Hepatocyte (in vitro differentiated cells): ENCODE data around the gene GPX7. TPM values are rescaled to one million over a fixed set of nuclear protein-coding genes. Genes with fewer than 3 reads are reported as not detected.

ENCODE experiments used
- DNase-seq: peaks from one replicate; pipeline ENCODE4 v3.0.0-alpha.2; 2016; ENCODE audit warnings: low spot score
- H2AFZ ChIP-seq: fragments of 200-600 bp; sonication (generic); 2 replicates; pipeline ENCODE4 v1.6.0; 2016; ENCODE audit warnings: antibody characterized with exemption, mild to moderate bottlenecking
- H3K27ac ChIP-seq: fragments of 200-600 bp; sonication (generic); 2 replicates; pipeline ENCODE4 v1.5.1; 2016; ENCODE audit warnings: mild to moderate bottlenecking
- H3K27me3 ChIP-seq: fragments of 200-600 bp; sonication (generic); 2 replicates; pipeline ENCODE4 v1.6.1; 2016
- H3K36me3 ChIP-seq: fragments of 200-600 bp; sonication (generic); replicated peaks from 2 replicates; pipeline ENCODE4 v1.5.1; 2016; ENCODE audit warnings: low read depth; ENCODE audit not compliant: insufficient read depth
- H3K4me1 ChIP-seq: fragments of 200-600 bp; sonication (generic); 2 replicates; pipeline ENCODE4 v1.5.1; 2016; ENCODE audit warnings: mild to moderate bottlenecking, moderate library complexity; ENCODE audit not compliant: insufficient read depth
- H3K4me2 ChIP-seq: fragments of 200-600 bp; sonication (generic); 2 replicates; pipeline ENCODE4 v1.6.0; 2016
- H3K4me3 ChIP-seq: fragments of 200-600 bp; sonication (generic); 2 replicates; pipeline ENCODE4 v1.5.1; 2016; ENCODE audit warnings: mild to moderate bottlenecking
- H3K79me2 ChIP-seq: fragments of 200-600 bp; sonication (generic); 2 replicates; pipeline ENCODE4 v1.6.0; 2017; ENCODE audit warnings: mild to moderate bottlenecking
- H3K9me2 ChIP-seq: fragments of 200-600 bp; sonication (generic); replicated peaks from 2 replicates; pipeline ENCODE4 v1.6.0; 2017; ENCODE audit warnings: mild to moderate bottlenecking; ENCODE audit not compliant: insufficient read depth
- H3K9me3 ChIP-seq: fragments of 200-600 bp; sonication (generic); 2 replicates; pipeline ENCODE4 v1.5.1; 2016; ENCODE audit warnings: low read depth, mild to moderate bottlenecking
- H4K20me1 ChIP-seq: fragments of 200-600 bp; sonication (generic); 2 replicates; pipeline ENCODE4 v1.6.0; 2016; ENCODE audit warnings: mild to moderate bottlenecking; ENCODE audit not compliant: insufficient read depth, poor library complexity, severe bottlenecking
- CTCF ChIP-seq: fragments of 200-600 bp; sonication (generic); IDR thresholded peaks from 2 replicates; pipeline ENCODE4 v1.5.1; 2016; ENCODE audit warnings: antibody characterized with exemption, mild to moderate bottlenecking; ENCODE audit not compliant: poor library complexity
- EZH2 ChIP-seq: fragments of 200-600 bp; sonication (generic); IDR thresholded peaks from 2 replicates; pipeline ENCODE4 v1.6.1; 2016; ENCODE audit warnings: antibody characterized with exemption, mild to moderate bottlenecking, borderline replicate concordance
- EZH2phosphoT487 ChIP-seq: fragments of 200-600 bp; sonication (generic); IDR thresholded peaks from one replicate; pipeline ENCODE4 v1.6.1; 2018; ENCODE audit warnings: antibody characterized with exemption, mild to moderate bottlenecking, low read depth, moderate library complexity; ENCODE audit not compliant: unreplicated experiment, severe bottlenecking
- WGBS: methylation state at CpG from one replicate; pipeline ENCODE4 v1.1.6; 2016; ENCODE audit warnings: low lambda C conversion rate; ENCODE audit errors: missing lambda C conversion rate; 5-methylcytosine and 5-hydroxymethylcytosine counted together
- polyA plus RNA-seq: library from polyadenylated mRNA; unstranded; fragments of >200 nt; fragmentation: Nextera tagmentation; extraction: Ambion mirVana; gene quantifications from 2 replicates; pipeline ENCODE4 v1.2.1, GENCODE V29; 2016
- total RNA-seq: library from RNA; depleted of rRNA; stranded (reverse); fragments of >200 nt; gene quantifications from 2 replicates; pipeline ENCODE4 v1.2.3, GENCODE V29; 2014

Gene GPX7
- total and polyA plus RNA-seq, 2 experiments from 2014 or later = 56.4 to 78.9 TPM

- no peaks in the 10 kb centered on the region for H3K36me3 ChIP-seq
- peaks cover 11% of the 10 kb centered on the region for H3K79me2 ChIP-seq
- no peak for TF ChIP-seq EZH2
- no peak for TF ChIP-seq EZH2phosphoT487
- TF ChIP-seq CTCF = no peak
- H3K4me3 ChIP-seq = no peak overlapping the region
- no peaks in the 10 kb centered on the region for H3K9me3 ChIP-seq
- H3K9me2 ChIP-seq = no peaks in the 10 kb centered on the region
- H3K4me1 ChIP-seq = peaks cover 23% of the 10 kb centered on the region
- WGBS = 97% methylated on average over 7 of the region's 7 CpGs
- H2AFZ ChIP-seq = no peak overlapping the region
- no peaks in the 10 kb centered on the region for H4K20me1 ChIP-seq
- no peak for DNase-seq
- H3K27me3 ChIP-seq = no peaks in the 10 kb centered on the region
- no peak overlapping the region for H3K4me2 ChIP-seq
- H3K27ac ChIP-seq = no peak overlapping the region
Measured at GRCh38 chr1:52599236-52599635, 2.9 kb upstream of the GPX7 start.

DNA sequence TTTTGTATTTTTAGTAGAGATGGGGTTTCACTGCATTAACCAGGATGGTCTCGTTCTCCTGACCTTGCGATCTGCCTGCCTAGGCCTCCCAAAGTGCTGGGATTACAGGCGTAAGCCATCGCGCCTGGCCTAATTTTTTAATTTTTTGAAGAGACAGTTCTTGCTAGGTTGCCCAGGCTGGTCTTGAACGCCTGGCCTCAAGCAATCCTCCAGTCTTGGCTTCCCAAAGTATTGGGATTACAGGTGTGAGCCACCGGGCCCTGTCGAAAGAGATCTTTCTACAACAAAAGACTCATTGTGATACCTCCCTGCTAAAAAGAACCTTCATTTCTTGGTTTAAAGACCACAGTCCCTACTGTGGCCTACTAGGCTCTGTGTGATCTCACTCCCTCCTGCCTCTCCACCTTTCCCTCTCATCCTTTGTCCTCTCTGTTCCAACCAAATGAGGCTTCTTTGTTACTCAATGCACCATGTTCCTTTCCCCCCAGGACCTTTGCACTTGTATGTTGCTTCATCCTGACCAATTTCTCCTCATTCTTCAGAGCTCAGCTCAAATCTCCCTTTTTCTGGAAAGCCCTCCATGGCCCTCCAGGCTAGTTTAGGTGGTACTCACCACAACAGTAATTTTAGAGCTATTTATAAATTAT is 1.5 kb upstream of the GPX7 start:
- H3K27ac ChIP-seq = no peak overlapping the region
- H3K27me3 ChIP-seq = no peaks in the 10 kb centered on the region
- no peaks in the 10 kb centered on the region for H3K9me2 ChIP-seq
- H2AFZ ChIP-seq = no peak overlapping the region
- no peaks in the 10 kb centered on the region for H3K9me3 ChIP-seq
- no peak overlapping the region for H3K4me3 ChIP-seq
- H3K4me1 ChIP-seq = peaks cover 25% of the 10 kb centered on the region
- no peak for TF ChIP-seq CTCF
- TF ChIP-seq EZH2phosphoT487 = no peak
- no peak for TF ChIP-seq EZH2
- peaks cover 11% of the 10 kb centered on the region for H3K79me2 ChIP-seq
- no peak for DNase-seq
- 98% methylated on average over 8 of the region's 8 CpGs for whole genome bisulfite sequencing
- no peaks in the 10 kb centered on the region for H4K20me1 ChIP-seq
- no peaks in the 10 kb centered on the region for H3K36me3 ChIP-seq
- H3K4me2 ChIP-seq = no peak overlapping the region

DNA sequence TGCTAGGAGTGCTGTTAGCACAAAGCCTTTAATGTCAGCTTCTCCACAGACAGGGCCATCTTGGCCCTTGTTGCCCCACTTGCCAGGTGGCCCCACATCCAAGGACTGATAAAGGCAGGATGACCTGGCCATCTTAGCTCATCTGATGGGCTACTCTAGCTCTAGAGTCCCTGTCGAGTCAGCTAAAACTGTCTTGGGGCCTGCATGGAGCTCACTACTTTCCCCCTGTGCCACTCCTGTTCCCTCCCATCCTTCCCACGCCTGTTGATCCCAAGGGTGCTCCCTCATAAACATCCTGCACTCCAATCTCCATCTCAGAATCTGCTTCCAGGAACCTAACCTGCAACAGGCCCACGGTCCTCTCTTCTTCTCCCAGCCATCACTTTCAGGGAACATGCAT is 652 bp upstream of the GPX7 start:
- Histone ChIP-seq H2AFZ (peak overlapping the region; percentile 95), H3K9me2 (no peaks in the 10 kb centered on the region), H3K27me3 (no peaks in the 10 kb centered on the region), H3K4me2 (peak overlapping the region; percentile 98), H3K4me1 (peaks cover 25% of the 10 kb centered on the region), H3K4me3 (no peak overlapping the region), H3K9me3 (no peaks in the 10 kb centered on the region), H3K36me3 (no peaks in the 10 kb centered on the region), H4K20me1 (no peaks in the 10 kb centered on the region), H3K79me2 (peaks cover 11% of the 10 kb centered on the region), H3K27ac (no peak overlapping the region)
- DNase-seq = no peak
- WGBS = 93% methylated on average over 3 of the region's 3 CpGs
- TF ChIP-seq CTCF (no peak), EZH2phosphoT487 (no peak), EZH2 (no peak)
